ENCODE measurements around the gene SEC31B.

GRCh38 chr10:100535338-100535714, 15.7 kb upstream of the SEC31B start:
- no peak for TF ChIP-seq CTCF (IDR thresholded peaks at IDR 0.05; ENCODE audit: poor library complexity, severe bottlenecking)
- TF ChIP-seq EZH2 (IDR thresholded peaks at IDR 0.05; ENCODE audit: borderline replicate concordance, insufficient read depth, low read length, poor library complexity, severe bottlenecking): no peak
- no peak for TF ChIP-seq TAF1 (IDR thresholded peaks at IDR 0.05; ENCODE audit: low read depth)
- no peak for TF ChIP-seq POLR2AphosphoS5 (IDR thresholded peaks at IDR 0.05)
- TF ChIP-seq RAD21 (conservative IDR thresholded peaks at IDR 0.05): no peak
